GM18507 (cell line): ENCODE data around the gene NEUROG1.
"Not testable (repeated sequence)": the region's sequence is repeated elsewhere in the genome, so short reads cannot be mapped to it uniquely, and the experiment has no call there.

Experiments used
- DNase-seq: peaks from one replicate; pipeline ENCODE4 v3.0.0; 2011; ENCODE audit warnings: low read depth; ENCODE audit not compliant: insufficient read length; ENCODE audit errors: extremely low spot score
- FAIRE-seq: peaks from 2 replicates; lab custom pipeline; 2011; peaks lifted over from hg19 to GRCh38; lab: Jason Lieb, UNC

NEUROG1 gene

DNA sequence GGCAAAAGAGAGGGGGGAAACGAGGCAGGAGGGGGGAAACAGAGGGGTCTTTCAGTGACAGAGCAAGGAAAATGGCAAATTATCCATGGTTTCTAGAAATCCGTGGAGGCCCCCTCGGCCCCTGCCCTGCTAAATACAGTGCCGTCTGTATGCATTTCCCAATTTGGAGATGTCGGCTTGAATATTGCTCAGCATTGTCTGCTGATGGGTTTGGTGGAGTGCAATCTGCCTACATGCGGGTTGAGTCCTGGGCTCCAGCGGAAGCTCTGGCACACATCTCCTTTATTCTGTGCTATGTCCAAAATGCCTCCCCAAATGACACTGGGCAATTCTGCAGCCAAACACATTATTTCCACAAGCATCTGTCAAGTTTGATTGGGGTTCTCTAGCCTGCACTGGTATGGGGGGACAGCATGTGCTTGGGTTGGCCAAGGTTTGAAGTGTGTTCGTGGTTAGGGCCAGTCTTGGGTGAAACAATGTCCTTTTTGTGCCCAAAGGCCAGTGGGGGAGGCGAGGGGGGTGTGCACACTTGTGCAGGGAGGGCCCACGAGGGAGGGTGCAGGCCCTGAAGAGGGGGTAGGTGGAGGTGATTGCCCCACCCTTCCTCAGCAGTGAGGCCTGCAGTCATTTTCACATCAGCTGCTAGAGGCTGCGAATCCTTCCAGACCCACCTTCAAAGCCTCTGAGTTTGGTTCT is 6.2 kb upstream of the NEUROG1 start:
- FAIRE-seq (no peak), DNase-seq (no peak)

GRCh38 chr5:135539430-135540005 is 3.8 kb upstream of the NEUROG1 start:
- FAIRE-seq = no peak

GRCh38 chr5:135538261-135538660 is 2.5 kb upstream of the NEUROG1 start:
- no peak for FAIRE-seq
- no peak for DNase-seq

More at GRCh38 chr5:135539430-135540005, 3.8 kb upstream of the NEUROG1 start:
- no peak for DNase-seq

GRCh38 chr5:135537745-135538144 is 2.0 kb upstream of the NEUROG1 start:
- FAIRE-seq (no peak), DNase-seq (no peak)

DNA sequence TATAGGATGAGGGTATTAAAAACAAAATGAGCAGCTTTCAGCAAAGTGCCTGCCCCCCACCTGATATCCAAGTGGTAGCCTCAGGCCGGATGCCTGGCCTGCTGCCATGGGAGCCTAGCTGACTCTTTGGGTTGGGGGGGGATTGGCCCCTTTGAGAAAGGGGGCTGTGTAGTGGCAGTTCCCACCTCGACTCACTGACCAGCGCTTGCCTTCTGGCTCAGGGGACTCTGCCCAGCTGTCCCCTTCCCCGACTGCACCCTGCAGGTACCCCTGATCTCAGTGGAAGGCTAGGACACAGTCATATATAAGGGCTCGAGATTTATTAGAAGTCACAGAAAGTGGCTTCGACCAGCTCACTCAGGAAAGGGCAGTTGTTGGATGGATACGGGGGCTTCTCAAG is 1.5 kb upstream of the NEUROG1 start:
- FAIRE-seq (no peak), DNase-seq (no peak)

- no peak for FAIRE-seq
- DNase-seq = no peak
Measured at GRCh38 chr5:135535420-135535819, 344 bp downstream of the NEUROG1 start.

- DNase-seq = no peak
- FAIRE-seq = no peak
Measured at GRCh38 chr5:135534609-135535419, 950 bp downstream of the NEUROG1 start.

DNA sequence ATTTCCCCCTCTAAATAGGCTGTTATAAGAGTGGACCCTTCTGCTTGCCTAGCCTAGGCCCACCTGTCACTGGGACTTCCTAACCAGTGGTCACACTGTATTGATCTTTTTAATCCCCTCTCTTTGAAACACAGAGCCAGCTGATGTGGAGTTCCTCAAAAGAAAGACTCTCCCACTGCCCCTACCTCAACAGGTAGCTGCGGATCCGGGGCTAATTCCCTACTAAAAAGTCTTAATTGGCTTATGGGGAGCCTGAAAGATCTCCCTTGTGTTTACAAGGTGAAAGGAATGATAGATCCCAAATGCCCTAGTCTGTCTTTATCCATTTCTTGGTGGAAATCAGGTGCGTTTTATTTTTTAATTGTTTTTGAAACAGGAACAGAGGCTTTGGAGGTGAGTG is 2.0 kb downstream of the NEUROG1 start:
- no peak for DNase-seq
- FAIRE-seq = no peak

DNA sequence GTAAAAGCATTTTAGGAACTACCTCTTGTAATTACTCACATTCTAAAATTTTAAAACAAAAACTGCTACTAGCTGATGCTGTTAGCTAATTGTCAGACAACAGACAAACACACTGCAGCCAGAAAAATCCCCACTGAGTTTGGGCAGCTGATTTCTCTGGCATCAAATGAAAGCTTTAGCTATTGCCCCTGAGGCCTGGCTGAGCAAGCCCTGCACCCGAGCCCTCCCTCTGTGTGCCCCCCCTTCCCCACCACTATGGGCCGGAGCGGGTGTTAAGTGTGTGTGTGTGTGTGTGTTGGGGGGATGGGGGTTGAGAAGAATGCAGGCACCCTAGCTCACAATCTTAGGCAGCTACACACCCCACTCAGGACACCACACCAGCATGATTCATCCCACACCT is 2.4 kb downstream of the NEUROG1 start:
- DNase-seq (no peak), FAIRE-seq (no peak)

DNA sequence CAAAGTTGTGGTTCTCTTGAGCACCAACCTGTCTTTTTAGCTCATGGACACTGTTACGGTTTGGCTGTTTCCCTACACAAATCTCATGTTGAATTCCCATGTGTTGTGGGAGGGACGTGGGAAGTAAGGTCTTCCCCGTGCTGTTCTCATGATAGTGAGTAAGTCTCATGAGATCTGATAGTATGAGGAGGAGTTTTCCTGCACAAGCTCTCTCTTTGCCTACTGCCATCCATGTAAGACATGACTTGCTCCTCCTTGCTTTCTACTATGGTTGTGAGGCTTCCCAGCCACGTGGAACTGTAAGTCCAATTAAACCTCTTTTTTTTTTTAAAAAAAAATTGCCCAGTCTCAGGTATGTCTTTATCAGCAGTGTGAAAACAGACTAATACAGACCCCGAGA is 6.2 kb downstream of the NEUROG1 start:
- DNase-seq, FAIRE-seq: not testable (repeated sequence)

GRCh38 chr5:135526924-135527323 is 8.8 kb downstream of the NEUROG1 start:
- DNase-seq = no peak
- FAIRE-seq = no peak

DNA sequence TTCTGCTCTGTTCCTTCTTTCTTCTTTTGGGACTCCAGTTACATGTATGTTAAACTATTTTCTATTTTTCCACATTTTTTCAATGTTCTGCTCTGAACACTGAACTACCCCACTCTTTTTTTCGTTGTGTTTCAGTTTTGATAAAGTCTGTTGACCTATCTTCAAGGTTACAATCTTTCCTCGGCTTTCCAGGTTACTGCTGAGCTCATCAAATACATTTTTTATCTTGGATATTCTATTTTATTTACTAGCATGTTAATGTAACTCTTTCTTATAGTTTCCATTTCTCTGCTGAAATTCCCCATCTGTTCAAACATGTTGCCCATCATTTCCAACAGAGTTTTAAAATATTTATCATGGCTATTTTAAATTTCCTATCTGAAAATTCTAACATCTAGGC is 13.8 kb downstream of the NEUROG1 start:
- FAIRE-seq = no peak
- no peak for DNase-seq

GRCh38 chr5:135517631-135518030 is 18.1 kb downstream of the NEUROG1 start:
- FAIRE-seq (no peak), DNase-seq (no peak)

DNA sequence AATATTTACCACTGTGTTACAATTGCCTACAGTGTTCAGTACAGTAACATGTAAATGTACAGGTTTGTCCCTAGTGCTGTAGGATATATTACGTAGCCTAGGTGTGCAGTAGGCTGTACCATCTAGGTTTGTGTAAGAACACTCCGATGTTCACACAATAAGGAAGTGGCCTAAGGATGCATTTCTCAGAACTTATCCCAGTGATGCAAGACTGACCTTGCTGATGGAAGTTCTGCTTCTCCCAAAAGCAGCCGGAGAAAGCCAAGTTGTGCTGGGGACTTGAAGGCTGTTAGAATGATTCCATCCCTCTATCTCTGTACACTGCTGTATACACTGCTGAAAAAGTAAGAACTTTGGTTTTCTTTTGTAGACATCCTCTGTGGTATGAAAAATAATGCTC is 21.6 kb downstream of the NEUROG1 start:
- FAIRE-seq (no peak), DNase-seq (no peak)

DNA sequence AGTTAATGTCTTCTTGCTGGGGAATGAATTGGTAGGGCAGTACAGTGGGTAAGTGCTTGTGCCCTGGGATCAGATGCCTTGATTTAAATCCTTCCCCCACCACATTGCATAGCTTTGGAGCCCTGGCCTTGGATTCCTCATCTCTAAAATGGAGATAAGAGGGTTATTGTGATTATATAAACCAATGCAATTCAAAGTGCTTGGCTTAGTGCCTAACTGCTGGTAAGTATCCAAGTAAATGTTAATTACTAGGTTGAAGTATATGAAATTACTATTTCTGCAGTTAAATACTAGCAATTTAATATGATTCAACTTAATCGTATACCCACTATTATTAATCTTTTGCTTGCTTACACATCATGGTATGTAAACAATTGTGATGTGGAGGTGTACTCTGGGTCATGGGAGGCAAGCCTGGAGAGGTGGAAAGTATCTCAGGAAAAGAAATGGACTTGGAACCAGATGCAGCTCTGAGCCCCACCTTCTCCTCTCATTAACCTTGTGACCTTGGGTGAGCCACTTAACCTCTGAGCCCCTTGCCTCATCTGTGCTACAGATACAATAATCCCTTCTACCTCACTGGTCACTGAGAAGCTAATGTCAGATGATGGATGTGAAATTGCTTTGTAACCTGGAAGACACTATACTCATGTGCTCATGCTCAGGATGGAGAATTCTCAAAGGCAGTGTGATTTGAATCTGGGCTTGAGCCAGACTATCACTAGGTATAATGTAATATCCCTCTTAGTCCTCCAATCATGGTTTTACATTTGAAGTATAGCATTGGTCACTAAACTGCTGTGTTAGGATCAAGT is 23.8 kb downstream of the NEUROG1 start:
- FAIRE-seq = no peak
- DNase-seq = no peak

- FAIRE-seq (no peak), DNase-seq (no peak)
Measured at GRCh38 chr5:135509995-135510394, 25.8 kb downstream of the NEUROG1 start.

DNA sequence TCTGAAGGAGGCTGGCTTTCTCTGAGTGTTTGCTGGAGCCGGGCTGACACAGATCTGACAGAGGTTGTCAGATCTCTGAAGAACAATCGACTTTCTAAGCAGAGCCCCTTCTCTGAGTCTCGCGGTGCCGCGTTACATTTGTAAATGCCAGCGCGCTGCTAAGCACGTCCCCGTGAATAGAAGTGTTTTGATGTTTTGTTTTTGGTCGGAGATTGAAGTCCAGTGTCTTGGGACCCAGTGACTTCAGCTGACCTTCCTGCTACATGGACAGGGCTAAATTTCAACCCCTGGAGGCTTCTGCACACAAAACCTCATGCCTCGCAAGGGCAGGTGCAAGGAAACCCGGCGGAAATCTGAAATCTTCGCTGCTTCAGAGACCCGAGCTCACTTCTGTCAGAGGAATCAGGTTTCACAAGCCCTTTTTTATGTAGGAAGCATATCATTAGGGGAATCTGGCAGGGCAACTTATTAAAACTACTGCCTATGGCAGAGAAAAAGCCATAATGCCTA is 27.2 kb downstream of the NEUROG1 start:
- DNase-seq (no peak), FAIRE-seq (no peak)

GRCh38 chr5:135505973-135506372 is 29.8 kb downstream of the NEUROG1 start:
- no peak for FAIRE-seq
- no peak for DNase-seq

GRCh38 chr5:135504376-135504775 is 31.4 kb downstream of the NEUROG1 start:
- FAIRE-seq = no peak
- DNase-seq = no peak

GRCh38 chr5:135503871-135504270 is 31.9 kb downstream of the NEUROG1 start:
- FAIRE-seq (no peak), DNase-seq (no peak)
